GM12878 (cell line): Measurements from ENCODE around the gene TNFSF9. TPM values are rescaled to one million over a fixed set of nuclear protein-coding genes. Genes with fewer than 3 reads are reported as not detected.

Source experiments
- CBX3 ChIP-seq: fragments of 200-600 bp; sonication (generic); IDR thresholded peaks from 2 replicates; pipeline ENCODE4 v1.6.1; 2016; ENCODE audit warnings: low read depth, borderline replicate concordance
- MTA3 ChIP-seq: IDR thresholded peaks from 2 replicates; pipeline ENCODE4 v1.6.1; 2012; ENCODE audit warnings: low read length, inconsistent platforms, borderline replicate concordance
- MYC ChIP-seq: IDR thresholded peaks from 2 replicates; pipeline ENCODE4 v1.6.1; 2011; ENCODE audit warnings: mild to moderate bottlenecking, low read length, moderate library complexity, inconsistent platforms; ENCODE audit not compliant: insufficient read depth, insufficient replicate concordance, insufficient read length, severe bottlenecking
- NFYA ChIP-seq: IDR thresholded peaks from 2 replicates; pipeline ENCODE4 v1.6.1; 2011; ENCODE audit warnings: low read depth, mild to moderate bottlenecking, low read length, improper control_type of control experiment, borderline replicate concordance
- SIX5 ChIP-seq: IDR thresholded peaks from 2 replicates; pipeline ENCODE4 v1.6.1; 2011; ENCODE audit warnings: mild to moderate bottlenecking, low read depth, low read length, moderate library complexity; ENCODE audit not compliant: severe bottlenecking
- SMAD5 ChIP-seq: IDR thresholded peaks from 2 replicates; pipeline ENCODE4 v1.6.1; 2016; ENCODE audit warnings: antibody characterized with exemption, low read depth
- SPI1 ChIP-seq: IDR thresholded peaks from 2 replicates; pipeline ENCODE4 v1.6.1; 2011; ENCODE audit warnings: low read depth, mild to moderate bottlenecking, low read length, moderate library complexity, borderline replicate concordance; ENCODE audit not compliant: insufficient read depth
- TCF12 ChIP-seq: IDR thresholded peaks from 2 replicates; pipeline ENCODE4 v1.6.1; 2011; ENCODE audit warnings: low read depth, mild to moderate bottlenecking, low read length
- ZBED1 ChIP-seq: IDR thresholded peaks from 2 replicates; pipeline ENCODE4 v1.6.1; 2016; ENCODE audit warnings: borderline replicate concordance
- polyA plus RNA-seq, 11 experiments: library from polyadenylated mRNA; depleted of rRNA in 4 of 11; unstranded in 6 of 11; stranded (reverse) in 5 of 11; fragments of >200 nt; fragmentation: Nextera tagmentation in 4 of 11; fragmentation: Illumina TruSeq in 1 of 11; extraction: Ambion mirVana in 4 of 11; extraction: Trizol in 1 of 11; gene quantifications; 1 replicate in 1 of 11; 2 replicates in 10 of 11; pipeline versions ENCODE4 v1.2.1 to v1.2.3, GENCODE V29; 2011 to 2016; ENCODE audit warnings: inconsistent platforms in 2 of 11, missing spikeins in 2 of 11, low read depth in 1 of 11
- total RNA-seq, 4 experiments: library from RNA; depleted of rRNA in 3 of 4; stranded (reverse); fragments of >200 nt in 3 of 4; fragmentation: Illumina TruSeq in 1 of 4; extraction: Trizol in 1 of 4; gene quantifications; 2 replicates each; pipeline versions ENCODE4 v1.2.1 to v1.2.3, GENCODE V29; 2013 to 2021
- TF ChIP-seq, protein P1 (sequence below): fragments of 150-350 bp; IDR thresholded peaks from 2 replicates; pipeline ENCODE4 v1.6.1; 2016; ENCODE audit warnings: low read depth, low read length
- TF ChIP-seq, protein P2 (sequence below): fragments of 150-350 bp; IDR thresholded peaks from 2 replicates; pipeline ENCODE4 v1.6.1; 2014; ENCODE audit warnings: mild to moderate bottlenecking, low read depth, low read length
- TF ChIP-seq, protein P3 (sequence below): IDR thresholded peaks from 2 replicates; pipeline ENCODE4 v1.6.1; 2012; ENCODE audit warnings: mild to moderate bottlenecking, low read depth, low read length
- TF ChIP-seq, protein P4 (sequence below): IDR thresholded peaks from 2 replicates; pipeline ENCODE4 v1.6.1; 2011; ENCODE audit warnings: low read depth, mild to moderate bottlenecking, low read length, moderate library complexity, borderline replicate concordance; ENCODE audit errors: extremely low read depth

Gene TNFSF9
- total and polyA plus RNA-seq, 10 of the 15 experiments (the other 5 are each of a cell fraction or from before 2014, with no cell fraction given) = 6.2 to 75.3 (median 22.1) TPM

DNA sequence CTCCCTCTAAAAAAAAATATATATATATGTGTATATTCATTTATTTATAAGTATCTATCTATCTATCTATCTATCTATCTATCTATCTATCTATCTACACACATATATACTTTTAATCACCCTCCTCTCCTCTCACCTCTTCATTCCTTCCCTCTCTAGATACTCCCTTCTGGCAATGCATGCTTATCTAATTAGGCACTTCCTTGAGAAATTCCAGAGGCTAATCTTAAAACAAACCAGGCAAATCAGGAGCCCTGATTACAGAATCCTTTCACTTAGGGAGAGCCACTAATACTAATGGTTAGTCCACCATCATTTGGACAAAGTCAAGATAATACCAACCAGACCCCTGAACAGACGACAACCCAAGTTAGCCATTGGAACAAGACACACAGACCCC lies 42.5 kb downstream of the TNFSF9 start (continued):
- TF ChIP-seq, protein P1, sequence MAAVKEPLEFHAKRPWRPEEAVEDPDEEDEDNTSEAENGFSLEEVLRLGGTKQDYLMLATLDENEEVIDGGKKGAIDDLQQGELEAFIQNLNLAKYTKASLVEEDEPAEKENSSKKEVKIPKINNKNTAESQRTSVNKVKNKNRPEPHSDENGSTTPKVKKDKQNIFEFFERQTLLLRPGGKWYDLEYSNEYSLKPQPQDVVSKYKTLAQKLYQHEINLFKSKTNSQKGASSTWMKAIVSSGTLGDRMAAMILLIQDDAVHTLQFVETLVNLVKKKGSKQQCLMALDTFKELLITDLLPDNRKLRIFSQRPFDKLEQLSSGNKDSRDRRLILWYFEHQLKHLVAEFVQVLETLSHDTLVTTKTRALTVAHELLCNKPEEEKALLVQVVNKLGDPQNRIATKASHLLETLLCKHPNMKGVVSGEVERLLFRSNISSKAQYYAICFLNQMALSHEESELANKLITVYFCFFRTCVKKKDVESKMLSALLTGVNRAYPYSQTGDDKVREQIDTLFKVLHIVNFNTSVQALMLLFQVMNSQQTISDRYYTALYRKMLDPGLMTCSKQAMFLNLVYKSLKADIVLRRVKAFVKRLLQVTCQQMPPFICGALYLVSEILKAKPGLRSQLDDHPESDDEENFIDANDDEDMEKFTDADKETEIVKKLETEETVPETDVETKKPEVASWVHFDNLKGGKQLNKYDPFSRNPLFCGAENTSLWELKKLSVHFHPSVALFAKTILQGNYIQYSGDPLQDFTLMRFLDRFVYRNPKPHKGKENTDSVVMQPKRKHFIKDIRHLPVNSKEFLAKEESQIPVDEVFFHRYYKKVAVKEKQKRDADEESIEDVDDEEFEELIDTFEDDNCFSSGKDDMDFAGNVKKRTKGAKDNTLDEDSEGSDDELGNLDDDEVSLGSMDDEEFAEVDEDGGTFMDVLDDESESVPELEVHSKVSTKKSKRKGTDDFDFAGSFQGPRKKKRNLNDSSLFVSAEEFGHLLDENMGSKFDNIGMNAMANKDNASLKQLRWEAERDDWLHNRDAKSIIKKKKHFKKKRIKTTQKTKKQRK = no peak
- TF ChIP-seq SMAD5 (no peak), SPI1 (no peak), TCF12 (no peak), CBX3 (no peak), SIX5 (no peak), MTA3 (no peak), ZBED1 (no peak), NFYA (no peak), MYC (no peak)
- TF ChIP-seq, protein P2, sequence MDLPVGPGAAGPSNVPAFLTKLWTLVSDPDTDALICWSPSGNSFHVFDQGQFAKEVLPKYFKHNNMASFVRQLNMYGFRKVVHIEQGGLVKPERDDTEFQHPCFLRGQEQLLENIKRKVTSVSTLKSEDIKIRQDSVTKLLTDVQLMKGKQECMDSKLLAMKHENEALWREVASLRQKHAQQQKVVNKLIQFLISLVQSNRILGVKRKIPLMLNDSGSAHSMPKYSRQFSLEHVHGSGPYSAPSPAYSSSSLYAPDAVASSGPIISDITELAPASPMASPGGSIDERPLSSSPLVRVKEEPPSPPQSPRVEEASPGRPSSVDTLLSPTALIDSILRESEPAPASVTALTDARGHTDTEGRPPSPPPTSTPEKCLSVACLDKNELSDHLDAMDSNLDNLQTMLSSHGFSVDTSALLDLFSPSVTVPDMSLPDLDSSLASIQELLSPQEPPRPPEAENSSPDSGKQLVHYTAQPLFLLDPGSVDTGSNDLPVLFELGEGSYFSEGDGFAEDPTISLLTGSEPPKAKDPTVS = no peak
- TF ChIP-seq, protein P3, sequence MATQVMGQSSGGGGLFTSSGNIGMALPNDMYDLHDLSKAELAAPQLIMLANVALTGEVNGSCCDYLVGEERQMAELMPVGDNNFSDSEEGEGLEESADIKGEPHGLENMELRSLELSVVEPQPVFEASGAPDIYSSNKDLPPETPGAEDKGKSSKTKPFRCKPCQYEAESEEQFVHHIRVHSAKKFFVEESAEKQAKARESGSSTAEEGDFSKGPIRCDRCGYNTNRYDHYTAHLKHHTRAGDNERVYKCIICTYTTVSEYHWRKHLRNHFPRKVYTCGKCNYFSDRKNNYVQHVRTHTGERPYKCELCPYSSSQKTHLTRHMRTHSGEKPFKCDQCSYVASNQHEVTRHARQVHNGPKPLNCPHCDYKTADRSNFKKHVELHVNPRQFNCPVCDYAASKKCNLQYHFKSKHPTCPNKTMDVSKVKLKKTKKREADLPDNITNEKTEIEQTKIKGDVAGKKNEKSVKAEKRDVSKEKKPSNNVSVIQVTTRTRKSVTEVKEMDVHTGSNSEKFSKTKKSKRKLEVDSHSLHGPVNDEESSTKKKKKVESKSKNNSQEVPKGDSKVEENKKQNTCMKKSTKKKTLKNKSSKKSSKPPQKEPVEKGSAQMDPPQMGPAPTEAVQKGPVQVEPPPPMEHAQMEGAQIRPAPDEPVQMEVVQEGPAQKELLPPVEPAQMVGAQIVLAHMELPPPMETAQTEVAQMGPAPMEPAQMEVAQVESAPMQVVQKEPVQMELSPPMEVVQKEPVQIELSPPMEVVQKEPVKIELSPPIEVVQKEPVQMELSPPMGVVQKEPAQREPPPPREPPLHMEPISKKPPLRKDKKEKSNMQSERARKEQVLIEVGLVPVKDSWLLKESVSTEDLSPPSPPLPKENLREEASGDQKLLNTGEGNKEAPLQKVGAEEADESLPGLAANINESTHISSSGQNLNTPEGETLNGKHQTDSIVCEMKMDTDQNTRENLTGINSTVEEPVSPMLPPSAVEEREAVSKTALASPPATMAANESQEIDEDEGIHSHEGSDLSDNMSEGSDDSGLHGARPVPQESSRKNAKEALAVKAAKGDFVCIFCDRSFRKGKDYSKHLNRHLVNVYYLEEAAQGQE = no peak
- TF ChIP-seq, protein P4, sequence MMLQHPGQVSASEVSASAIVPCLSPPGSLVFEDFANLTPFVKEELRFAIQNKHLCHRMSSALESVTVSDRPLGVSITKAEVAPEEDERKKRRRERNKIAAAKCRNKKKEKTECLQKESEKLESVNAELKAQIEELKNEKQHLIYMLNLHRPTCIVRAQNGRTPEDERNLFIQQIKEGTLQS = no peak
